GM12892 (cell line): ENCODE measurements around the gene TMUB2.

Experiments
- POLR2A ChIP-seq: IDR thresholded peaks from 2 replicates; pipeline ENCODE4 v1.6.1; 2011; ENCODE audit warnings: low read depth, low read length, control low read depth
- POLR2AphosphoS5 ChIP-seq: IDR thresholded peaks from 2 replicates; pipeline ENCODE4 v1.6.1; 2011; ENCODE audit warnings: low read depth, low read length, control low read depth
- TAF1 ChIP-seq: IDR thresholded peaks from 2 replicates; pipeline ENCODE4 v1.6.1; 2011; ENCODE audit warnings: low read depth, mild to moderate bottlenecking, control low read depth, low read length, borderline replicate concordance

GRCh38 chr17:44216173-44216572 is 29.4 kb downstream of the TMUB2 start:
- peak; percentile 40; the same call in 1 of the 2 replicates for TF ChIP-seq POLR2A
- no peak for TF ChIP-seq TAF1
- peak; percentile 21 for TF ChIP-seq POLR2AphosphoS5
